Measurements from ENCODE around the gene LILRB5.

DNA sequence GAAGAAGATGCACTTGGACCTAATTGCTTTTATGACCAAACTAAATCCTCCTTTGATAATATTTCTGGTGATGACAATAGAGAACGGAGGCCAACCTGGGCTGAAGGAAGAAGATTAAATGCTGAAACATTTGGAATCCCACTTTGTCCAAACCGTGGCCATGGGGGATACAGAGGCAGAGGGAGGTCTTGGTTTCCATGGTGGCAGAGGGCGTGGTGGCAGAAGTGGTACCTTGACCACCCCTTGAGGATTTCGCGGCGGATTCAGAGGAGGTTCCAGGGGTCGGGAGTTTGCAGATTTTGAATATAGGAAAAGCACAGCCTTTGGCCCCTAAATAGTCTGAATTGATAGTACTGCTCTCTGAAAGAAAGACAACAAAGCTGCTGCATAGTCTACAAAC is 27.0 kb downstream of the LILRB5 start:
- TF ChIP-seq CTCF (IDR thresholded peaks at IDR 0.05): no peak
- TF ChIP-seq ZFX (IDR thresholded peaks at IDR 0.05; ENCODE audit: borderline replicate concordance): no peak
